Right lobe of liver (tissue), 6 donors: ENCODE data around the gene ZRANB1. TPM values are rescaled to one million over a fixed set of nuclear protein-coding genes. Genes with fewer than 3 reads are reported as not detected.

ENCODE experiments used
- ATAC-seq, 4 donors: fragments of 200-7000 bp; cut with Tn5 transposase; one replicate each; pipeline ENCODE4 v1.9.1; 2020; ENCODE audit warnings: mild to moderate bottlenecking in 4 of 4, moderate library complexity in 4 of 4
- DNase-seq, 3 donors: peaks; one replicate each; pipeline ENCODE4 v3.0.0-alpha.2; 2020
- H3K27ac ChIP-seq, 3 donors: fragments of 200-600 bp; one replicate each; pipeline ENCODE4 v1.8.0; 2022
- H3K27me3 ChIP-seq, 2 donors: fragments of 200-600 bp; one replicate each; pipeline ENCODE4 v1.8.0; 2022
- H3K36me3 ChIP-seq, 4 donors: fragments of 200-600 bp; sonication (generic) in 1 of 4; one replicate each; pipeline versions ENCODE4 v1.5.1 to v1.8.0; 2017 to 2022; ENCODE audit warnings: control low read depth in 1 of 4
- H3K4me1 ChIP-seq, 4 donors: fragments of 200-600 bp; sonication (generic) in 1 of 4; one replicate each; pipeline versions ENCODE4 v1.5.1 to v1.8.0; 2017 to 2022; ENCODE audit warnings: control low read depth in 1 of 4
- H3K4me3 ChIP-seq, 3 donors: fragments of 200-600 bp; one replicate each; pipeline ENCODE4 v1.8.0; 2022
- H3K9me3 ChIP-seq, 4 donors: fragments of 200-600 bp; sonication (generic) in 1 of 4; one replicate each; pipeline versions ENCODE4 v1.5.1 to v1.8.0; 2017 to 2022; ENCODE audit warnings: control low read depth in 1 of 4
- POLR2A ChIP-seq: fragments of 450-650 bp; IDR thresholded peaks from one replicate; pipeline ENCODE4 v1.6.1; 2017; ENCODE audit warnings: antibody characterized with exemption, mild to moderate bottlenecking
- WGBS: methylation state at CpG from one replicate; pipeline ENCODE4 v1.1.6; 2018; ENCODE audit warnings: low coverage, low lambda C conversion rate; ENCODE audit not compliant: insufficient coverage; ENCODE audit errors: missing lambda C conversion rate; 5-methylcytosine and 5-hydroxymethylcytosine counted together
- intact Hi-C, 2 donors: fragments of 100-400 bp; cut with DNase I; formaldehyde crosslinking; loops; one replicate each; pipeline versions ENCODE4 v1.11.2 to v1.14.1; 2022
- long read RNA-seq: library from polyadenylated mRNA; unstranded; transcript quantifications from one replicate; pipeline ENCODE4 v2.0.0, GENCODE V29; 2019
- total RNA-seq, 6 experiments: library from RNA; depleted of rRNA in 2 of 6; stranded (reverse); fragments of >200 nt in 2 of 6; fragmentation: NEBNext Ultra II Directional in 3 of 6; extraction: Animal tissue kit (Norgen Biotek cat#: 25700) in 3 of 6; gene quantifications; one replicate each; pipeline versions ENCODE4 v1.1.0 to v1.2.4, GENCODE V29; 2016 to 2023
- TF ChIP-seq, protein P1 (sequence below), 4 donors: fragments of 200-600 bp in 3 of 4; fragments of 450-650 bp in 1 of 4; IDR thresholded peaks; one replicate each; pipeline versions ENCODE4 v1.5.1 to v1.8.0; 2016 to 2022; ENCODE audit warnings: antibody characterized with exemption in 4 of 4, mild to moderate bottlenecking in 2 of 4
- donor health status: DM: no; HTN: yes; CAD: no.
- donor health status: DM: no; HTN: no; CAD: no.
- donor health status: DM: no; HTN: no; CAD: no.
- donor health status: DM: no; HTN: yes; CAD: no.
- donor health status: DM: no; HTN: yes; CAD: no.

ZRANB1 gene
- total RNA-seq: 10 to 100 TPM in 4 of 6 experiments, 1 to 10 TPM in 2; 8.6 to 17.6 (median 11.6) TPM
- long read RNA-seq, partial matches to known transcripts: 0 of 2 reads
- long read RNA-seq, other reads (novel, unspliced or antisense): 2 of 2 reads

DNA sequence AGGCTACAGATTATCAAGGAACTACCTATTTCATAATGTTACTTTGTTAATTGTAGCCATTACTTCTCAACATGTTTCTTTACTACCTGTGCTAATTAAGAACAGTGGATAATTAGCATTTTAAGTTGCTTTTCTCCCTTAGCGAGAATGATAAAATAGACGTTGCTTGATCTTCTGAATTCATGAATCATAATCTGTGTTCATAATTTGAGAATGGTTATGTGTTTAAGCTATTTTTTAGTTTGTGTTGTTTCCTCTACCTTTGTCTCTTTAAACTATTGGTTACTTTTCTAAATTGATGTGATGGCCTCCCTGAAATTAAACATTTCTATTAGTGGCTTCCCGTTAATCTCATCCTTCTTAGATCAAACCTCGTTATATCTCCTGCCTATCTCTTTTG is at the start of gene ZRANB1:
ZRANB1 (plus strand) TSS at position 301 of the 400 bp plus-strand sequence. CDS start 371 bp downstream, outside the sequence.
- ATAC-seq: no peak
- intact Hi-C loops: no loop called here
- H3K36me3 ChIP-seq: no peaks in the 10 kb centered on the region
- H3K9me3 ChIP-seq: no peaks in the 10 kb centered on the region
- H3K4me3 ChIP-seq: no peak within 1 kb of the TSS
- TF ChIP-seq, protein P1, sequence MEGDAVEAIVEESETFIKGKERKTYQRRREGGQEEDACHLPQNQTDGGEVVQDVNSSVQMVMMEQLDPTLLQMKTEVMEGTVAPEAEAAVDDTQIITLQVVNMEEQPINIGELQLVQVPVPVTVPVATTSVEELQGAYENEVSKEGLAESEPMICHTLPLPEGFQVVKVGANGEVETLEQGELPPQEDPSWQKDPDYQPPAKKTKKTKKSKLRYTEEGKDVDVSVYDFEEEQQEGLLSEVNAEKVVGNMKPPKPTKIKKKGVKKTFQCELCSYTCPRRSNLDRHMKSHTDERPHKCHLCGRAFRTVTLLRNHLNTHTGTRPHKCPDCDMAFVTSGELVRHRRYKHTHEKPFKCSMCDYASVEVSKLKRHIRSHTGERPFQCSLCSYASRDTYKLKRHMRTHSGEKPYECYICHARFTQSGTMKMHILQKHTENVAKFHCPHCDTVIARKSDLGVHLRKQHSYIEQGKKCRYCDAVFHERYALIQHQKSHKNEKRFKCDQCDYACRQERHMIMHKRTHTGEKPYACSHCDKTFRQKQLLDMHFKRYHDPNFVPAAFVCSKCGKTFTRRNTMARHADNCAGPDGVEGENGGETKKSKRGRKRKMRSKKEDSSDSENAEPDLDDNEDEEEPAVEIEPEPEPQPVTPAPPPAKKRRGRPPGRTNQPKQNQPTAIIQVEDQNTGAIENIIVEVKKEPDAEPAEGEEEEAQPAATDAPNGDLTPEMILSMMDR (IDR thresholded peaks at IDR 0.05): no peak
- no peak for TF ChIP-seq POLR2A
- no peaks in the 10 kb centered on the region for H3K27me3 ChIP-seq
- no peak for DNase-seq
- peaks cover 3 to 67% (median 30%) of the 10 kb centered on the region in 4 donors for H3K4me1 ChIP-seq
- H3K27ac ChIP-seq: peak within 1 kb of the TSS; percentile 16 to 60 (median 22)
- 47% methylated on average over 4 of the region's 4 CpGs for WGBS

DNA sequence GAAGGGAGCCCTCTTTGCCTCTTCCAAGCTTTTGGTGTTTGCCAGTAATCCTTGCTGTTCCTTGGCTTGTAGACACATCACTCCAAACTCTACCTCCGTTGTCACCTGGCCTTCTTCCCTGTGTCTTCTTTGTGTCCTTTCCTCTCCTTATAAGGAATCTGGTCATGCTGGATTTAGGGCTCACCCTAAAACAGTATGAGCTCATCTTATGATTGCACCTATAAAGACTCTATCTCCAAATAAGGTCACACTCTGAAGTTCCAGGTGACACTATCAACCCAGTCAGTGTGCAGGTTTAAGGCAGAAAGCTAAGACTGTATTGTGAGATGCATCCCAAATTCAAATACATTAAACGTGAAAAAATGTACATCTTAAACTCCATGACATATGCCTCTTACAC is 49.0 kb upstream of the ZRANB1 start:
- intact Hi-C loops: no loop called here
- WGBS: 63% methylated on average over 2 of the region's 2 CpGs
- Histone ChIP-seq H3K9me3 (no peaks in the 10 kb centered on the region), H3K36me3 (no peaks in the 10 kb centered on the region), H3K4me1 (no peaks in the 10 kb centered on the region), H3K27me3 (no peaks in the 10 kb centered on the region), H3K27ac (no peak overlapping the region), H3K4me3 (no peak overlapping the region)
- no peak for TF ChIP-seq POLR2A
- TF ChIP-seq, protein P1 (IDR thresholded peaks at IDR 0.05): no peak
- ATAC-seq (no peak), DNase-seq (no peak)

DNA sequence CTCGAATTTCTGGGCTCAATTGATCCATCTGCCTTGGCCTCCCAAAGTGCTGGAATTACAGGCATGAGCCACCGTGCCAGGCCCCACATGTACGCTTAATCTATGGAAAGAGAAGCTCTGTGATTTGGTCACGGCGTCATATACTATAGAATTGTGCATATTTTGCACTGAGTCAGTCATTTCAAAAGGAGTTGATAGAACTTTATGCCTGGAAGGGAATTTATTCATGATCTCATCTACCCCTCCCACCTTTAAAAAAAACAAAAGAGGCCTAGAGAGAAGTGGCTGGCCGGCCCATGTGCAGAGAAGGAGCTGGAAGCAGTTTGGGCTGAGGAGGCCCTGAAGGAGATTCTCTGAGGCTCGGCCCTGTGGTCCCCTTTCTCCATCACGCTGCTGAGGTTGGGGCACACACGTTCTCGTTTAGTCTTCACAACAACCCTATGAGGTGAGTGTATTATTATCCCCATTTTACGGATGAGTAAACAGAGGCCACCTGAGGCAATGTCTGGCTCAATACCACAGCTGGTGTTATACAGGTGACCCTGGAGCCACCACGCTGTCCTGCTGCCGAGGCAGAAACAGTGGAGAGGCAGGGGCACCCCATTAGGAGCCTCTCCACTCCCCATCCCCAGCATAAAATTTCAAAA is 47.2 kb upstream of the ZRANB1 start:
- ATAC-seq: no peak
- no peak for TF ChIP-seq POLR2A
- TF ChIP-seq, protein P1 (IDR thresholded peaks at IDR 0.05): no peak
- Histone ChIP-seq H3K4me1 (no peaks in the 10 kb centered on the region), H3K36me3 (no peaks in the 10 kb centered on the region), H3K27me3 (no peaks in the 10 kb centered on the region), H3K9me3 (no peaks in the 10 kb centered on the region), H3K4me3 (no peak overlapping the region), H3K27ac (no peak overlapping the region)
- intact Hi-C loops: no loop called here
- WGBS: 89% methylated on average over 12 of the region's 13 CpGs
- peak in 1 of 3 donors; percentile 21 for DNase-seq

DNA sequence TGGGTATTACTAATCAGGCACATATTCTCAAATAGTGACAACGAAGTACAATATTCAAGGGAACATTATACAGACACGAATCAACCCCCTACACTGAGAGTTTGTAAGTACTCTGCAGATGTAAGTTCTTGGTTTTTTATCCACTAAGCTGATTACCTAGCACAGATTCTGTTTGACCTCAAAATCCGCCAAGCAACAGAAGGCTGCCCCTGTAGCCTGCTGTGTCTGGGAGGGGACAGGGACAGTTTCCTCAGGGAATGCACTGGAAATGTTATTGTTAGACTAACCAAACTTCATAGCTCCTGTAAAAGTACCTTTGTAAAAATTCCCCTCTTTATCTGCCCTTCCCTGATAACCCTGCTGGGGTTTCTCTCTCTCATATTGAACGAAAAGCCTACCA is 45.2 kb upstream of the ZRANB1 start:
- no peak overlapping the region for H3K27ac ChIP-seq
- DNase-seq: peak in 1 of 3 donors; percentile 7
- no peaks in the 10 kb centered on the region for H3K4me1 ChIP-seq
- H3K9me3 ChIP-seq: no peaks in the 10 kb centered on the region
- 72% methylated on average over 3 of the region's 4 CpGs for WGBS
- no peak for ATAC-seq
- TF ChIP-seq, protein P1 (IDR thresholded peaks at IDR 0.05): no peak
- TF ChIP-seq POLR2A: no peak
- H3K27me3 ChIP-seq: no peaks in the 10 kb centered on the region
- H3K4me3 ChIP-seq: no peak overlapping the region
- no peaks in the 10 kb centered on the region for H3K36me3 ChIP-seq
- intact Hi-C loops: no loop called here
